Measurements from ENCODE around the gene NCDN.

DNA sequence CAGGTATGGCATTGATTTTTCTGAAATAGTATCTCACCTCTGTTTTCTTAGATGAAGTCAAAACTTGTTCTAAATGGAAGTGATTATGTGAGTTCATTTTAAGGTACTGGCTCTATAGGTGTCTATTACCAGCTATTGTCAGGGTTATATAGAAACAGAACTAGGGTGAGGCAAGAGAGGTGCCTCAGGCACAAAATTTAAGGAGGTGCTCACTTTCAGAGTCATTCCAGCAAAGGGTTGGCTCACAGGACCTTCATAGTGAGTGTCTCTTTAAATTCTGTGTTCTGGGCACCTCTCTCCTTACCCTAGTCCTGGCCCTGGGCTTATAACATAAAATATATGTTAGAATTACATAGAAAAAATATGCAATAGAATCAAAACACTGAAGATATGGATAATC, 49.7 kb upstream of the NCDN start:
- TF ChIP-seq, protein P1, sequence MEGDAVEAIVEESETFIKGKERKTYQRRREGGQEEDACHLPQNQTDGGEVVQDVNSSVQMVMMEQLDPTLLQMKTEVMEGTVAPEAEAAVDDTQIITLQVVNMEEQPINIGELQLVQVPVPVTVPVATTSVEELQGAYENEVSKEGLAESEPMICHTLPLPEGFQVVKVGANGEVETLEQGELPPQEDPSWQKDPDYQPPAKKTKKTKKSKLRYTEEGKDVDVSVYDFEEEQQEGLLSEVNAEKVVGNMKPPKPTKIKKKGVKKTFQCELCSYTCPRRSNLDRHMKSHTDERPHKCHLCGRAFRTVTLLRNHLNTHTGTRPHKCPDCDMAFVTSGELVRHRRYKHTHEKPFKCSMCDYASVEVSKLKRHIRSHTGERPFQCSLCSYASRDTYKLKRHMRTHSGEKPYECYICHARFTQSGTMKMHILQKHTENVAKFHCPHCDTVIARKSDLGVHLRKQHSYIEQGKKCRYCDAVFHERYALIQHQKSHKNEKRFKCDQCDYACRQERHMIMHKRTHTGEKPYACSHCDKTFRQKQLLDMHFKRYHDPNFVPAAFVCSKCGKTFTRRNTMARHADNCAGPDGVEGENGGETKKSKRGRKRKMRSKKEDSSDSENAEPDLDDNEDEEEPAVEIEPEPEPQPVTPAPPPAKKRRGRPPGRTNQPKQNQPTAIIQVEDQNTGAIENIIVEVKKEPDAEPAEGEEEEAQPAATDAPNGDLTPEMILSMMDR (conservative IDR thresholded peaks at IDR 0.05) = no peak
- TF ChIP-seq ZFX (IDR thresholded peaks at IDR 0.05) = no peak

Data from C4-2B (cell line).